Nephron progenitor cell (in vitro differentiated cells): ENCODE data around the gene AGAP1.
A peak's percentile ranks its signal among the peaks of the same experiment; 100 is the strongest.

Source experiments
- DNase-seq: peaks from one replicate; pipeline ENCODE4 v3.0.0; 2021
- H3K27ac Mint-ChIP-seq: 2 replicates; pipeline ENCODE4 v1.8.0; 2021; ENCODE audit warnings: mild to moderate bottlenecking, moderate library complexity, mixed read lengths
- H3K27me3 Mint-ChIP-seq: 2 replicates; pipeline ENCODE4 v1.8.0; 2021; ENCODE audit warnings: mild to moderate bottlenecking, low read depth, mixed read lengths; ENCODE audit not compliant: poor library complexity
- H3K36me3 Mint-ChIP-seq: 2 replicates; pipeline ENCODE4 v1.8.0; 2021; ENCODE audit warnings: low read depth, mixed read lengths
- H3K4me1 Mint-ChIP-seq: 2 replicates; pipeline ENCODE4 v1.8.0; 2021; ENCODE audit warnings: mixed read lengths
- H3K4me3 Mint-ChIP-seq: 2 replicates; pipeline ENCODE4 v1.8.0; 2021; ENCODE audit warnings: mild to moderate bottlenecking, moderate library complexity, mixed read lengths
- H3K9me3 Mint-ChIP-seq: 2 replicates; pipeline ENCODE4 v1.8.0; 2021; ENCODE audit warnings: mild to moderate bottlenecking, moderate library complexity, mixed read lengths
- TF ChIP-seq, protein P1 (sequence below): fragments of 200-600 bp; sonication (generic); IDR thresholded peaks from 2 replicates; pipeline ENCODE4 v1.5.0; 2021; ENCODE audit warnings: antibody characterized with exemption

AGAP1 gene

DNA sequence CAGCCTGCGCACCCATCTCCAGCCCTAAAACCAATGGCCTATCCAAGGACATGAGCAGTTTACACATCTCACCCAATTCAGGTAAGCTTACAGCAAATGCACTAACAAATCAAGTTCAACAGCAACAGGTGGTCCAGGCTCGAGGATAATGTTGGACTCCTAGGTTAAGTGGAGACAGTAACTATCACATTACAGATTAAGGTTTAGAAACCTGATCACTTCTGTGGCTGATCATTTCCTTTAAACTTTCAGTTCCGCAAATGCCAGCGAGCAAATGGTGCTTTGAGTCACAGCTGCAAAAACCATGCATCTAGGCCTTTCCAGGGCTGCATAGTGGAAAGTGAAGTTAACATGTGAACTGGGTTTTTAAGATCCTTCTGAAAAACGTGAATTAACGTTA lies 415.0 kb downstream of the AGAP1 start:
- Mint-ChIP-seq H3K36me3 (peaks cover 49% of the 10 kb centered on the region), H3K9me3 (no peaks in the 10 kb centered on the region), H3K27ac (peak overlapping the region; percentile 8), H3K4me3 (no peak overlapping the region), H3K27me3 (peaks cover 27% of the 10 kb centered on the region), H3K4me1 (peaks cover 67% of the 10 kb centered on the region)
- no peak for DNase-seq
- TF ChIP-seq, protein P1, sequence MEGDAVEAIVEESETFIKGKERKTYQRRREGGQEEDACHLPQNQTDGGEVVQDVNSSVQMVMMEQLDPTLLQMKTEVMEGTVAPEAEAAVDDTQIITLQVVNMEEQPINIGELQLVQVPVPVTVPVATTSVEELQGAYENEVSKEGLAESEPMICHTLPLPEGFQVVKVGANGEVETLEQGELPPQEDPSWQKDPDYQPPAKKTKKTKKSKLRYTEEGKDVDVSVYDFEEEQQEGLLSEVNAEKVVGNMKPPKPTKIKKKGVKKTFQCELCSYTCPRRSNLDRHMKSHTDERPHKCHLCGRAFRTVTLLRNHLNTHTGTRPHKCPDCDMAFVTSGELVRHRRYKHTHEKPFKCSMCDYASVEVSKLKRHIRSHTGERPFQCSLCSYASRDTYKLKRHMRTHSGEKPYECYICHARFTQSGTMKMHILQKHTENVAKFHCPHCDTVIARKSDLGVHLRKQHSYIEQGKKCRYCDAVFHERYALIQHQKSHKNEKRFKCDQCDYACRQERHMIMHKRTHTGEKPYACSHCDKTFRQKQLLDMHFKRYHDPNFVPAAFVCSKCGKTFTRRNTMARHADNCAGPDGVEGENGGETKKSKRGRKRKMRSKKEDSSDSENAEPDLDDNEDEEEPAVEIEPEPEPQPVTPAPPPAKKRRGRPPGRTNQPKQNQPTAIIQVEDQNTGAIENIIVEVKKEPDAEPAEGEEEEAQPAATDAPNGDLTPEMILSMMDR: no peak

DNA sequence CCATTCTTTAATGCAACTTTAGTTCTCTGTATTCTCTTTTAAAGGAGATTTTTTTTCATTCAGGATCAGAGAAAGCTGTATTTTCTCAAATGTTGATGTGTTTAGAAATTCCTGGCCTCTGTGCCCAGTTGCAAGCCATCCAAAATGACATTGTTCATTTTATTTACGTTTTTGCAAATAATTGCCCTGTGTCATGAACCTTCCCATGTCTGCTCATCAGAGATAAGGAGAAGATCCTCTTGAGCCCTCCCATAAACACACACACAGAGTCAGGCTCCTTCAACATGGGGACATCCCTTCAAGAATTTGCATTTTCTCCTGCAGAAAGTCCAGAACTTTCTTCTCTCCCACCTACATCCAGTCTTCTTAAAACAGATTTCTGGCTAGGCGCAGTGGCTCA lies 415.5 kb downstream of the AGAP1 start:
- H3K4me1 Mint-ChIP-seq: peaks cover 62% of the 10 kb centered on the region
- DNase-seq: no peak
- peaks cover 2% of the 10 kb centered on the region for H3K9me3 Mint-ChIP-seq
- H3K4me3 Mint-ChIP-seq: no peak overlapping the region
- H3K27me3 Mint-ChIP-seq: peaks cover 27% of the 10 kb centered on the region
- TF ChIP-seq, protein P1: no peak
- no peak overlapping the region for H3K27ac Mint-ChIP-seq
- peaks cover 55% of the 10 kb centered on the region for H3K36me3 Mint-ChIP-seq

DNA sequence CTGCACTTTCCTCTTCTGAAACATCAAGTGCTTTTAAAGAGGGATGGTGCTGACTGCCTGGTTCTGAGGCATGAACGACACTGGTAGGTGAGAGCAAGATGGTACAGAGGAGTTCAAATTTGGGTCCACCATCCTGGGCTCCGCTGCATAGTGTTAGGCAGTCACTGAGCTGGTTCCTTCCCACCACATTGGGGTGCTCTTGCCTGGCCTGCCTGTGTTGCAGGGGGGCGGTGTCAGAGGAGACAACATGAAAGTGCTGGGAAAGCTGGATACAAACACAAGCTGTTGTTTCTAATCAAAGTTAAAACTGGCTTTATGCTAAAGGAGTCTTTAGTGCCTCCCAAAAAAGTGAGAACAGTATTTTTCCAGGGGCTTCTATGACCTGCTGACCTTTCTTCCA lies 416.2 kb downstream of the AGAP1 start:
- peaks cover 55% of the 10 kb centered on the region for H3K4me1 Mint-ChIP-seq

DNA sequence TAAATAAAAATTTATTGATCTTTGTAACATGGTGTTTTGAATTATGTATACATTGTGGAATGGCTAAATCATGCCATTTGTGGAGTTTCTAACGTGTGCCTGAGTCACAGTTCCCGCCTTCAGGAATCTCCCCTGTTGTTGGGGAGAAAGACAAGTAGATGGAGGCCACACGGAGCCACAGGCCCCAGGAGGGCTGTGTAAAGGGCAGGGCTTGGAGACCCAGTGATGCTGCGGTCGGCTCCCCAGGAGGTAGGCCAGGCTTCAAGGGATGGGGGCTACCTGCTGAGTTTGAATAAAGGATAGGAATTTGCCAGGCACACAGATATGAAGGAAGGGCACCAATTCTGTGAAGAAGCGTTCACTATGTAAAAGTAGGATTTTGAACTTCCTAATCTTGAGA lies 417.3 kb downstream of the AGAP1 start:
- H3K36me3 Mint-ChIP-seq: peaks cover 68% of the 10 kb centered on the region
- TF ChIP-seq, protein P1: no peak
- no peak overlapping the region for H3K27ac Mint-ChIP-seq

More for the DNA sequence above, 416.2 kb downstream of the AGAP1 start:
- Mint-ChIP-seq H3K9me3 (peaks cover 9% of the 10 kb centered on the region), H3K27me3 (peaks cover 22% of the 10 kb centered on the region), H3K27ac (no peak overlapping the region), H3K36me3 (peaks cover 62% of the 10 kb centered on the region), H3K4me3 (no peak overlapping the region)
- no peak for DNase-seq
- TF ChIP-seq, protein P1: no peak

DNA sequence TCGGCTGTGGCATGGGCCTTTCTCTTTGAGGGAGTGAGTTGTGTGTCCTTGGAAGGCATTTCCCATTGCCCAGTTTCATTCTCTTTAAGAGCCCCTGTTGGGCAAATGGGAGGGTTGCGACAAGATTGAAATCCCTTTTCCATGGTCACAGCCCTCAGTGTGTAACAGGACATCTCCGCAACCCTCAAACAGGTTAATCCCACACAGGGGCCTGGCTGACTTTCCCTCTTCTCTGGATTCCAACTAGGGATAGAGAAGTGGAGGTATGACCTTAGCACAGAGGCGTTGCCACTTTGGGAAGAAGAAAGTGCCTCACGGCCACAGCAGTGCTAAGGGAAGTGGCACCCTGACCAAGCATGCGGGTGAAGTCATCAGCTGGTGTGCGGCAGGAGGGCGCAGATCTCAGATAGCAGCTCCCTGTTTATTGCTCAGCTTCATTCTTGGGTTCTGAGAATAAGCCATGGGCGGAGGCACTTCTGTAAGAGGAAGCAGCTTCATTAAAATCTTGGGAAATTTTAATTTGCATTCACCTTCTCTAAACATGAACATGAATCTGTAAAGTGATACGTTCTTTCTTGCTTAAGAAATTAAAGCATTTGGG lies 417.9 kb downstream of the AGAP1 start:
- H3K4me3 Mint-ChIP-seq: no peak overlapping the region
- H3K9me3 Mint-ChIP-seq: peaks cover 25% of the 10 kb centered on the region

More for the DNA sequence above, 417.3 kb downstream of the AGAP1 start:
- no peak for DNase-seq
- Mint-ChIP-seq H3K9me3 (peaks cover 19% of the 10 kb centered on the region), H3K4me3 (no peak overlapping the region), H3K27me3 (peaks cover 12% of the 10 kb centered on the region), H3K4me1 (peaks cover 44% of the 10 kb centered on the region)

More for the DNA sequence above, 417.9 kb downstream of the AGAP1 start:
- Mint-ChIP-seq H3K4me1 (peaks cover 38% of the 10 kb centered on the region), H3K27me3 (peaks cover 6% of the 10 kb centered on the region), H3K27ac (no peak overlapping the region), H3K36me3 (peaks cover 68% of the 10 kb centered on the region)
- TF ChIP-seq, protein P1: no peak
- DNase-seq: no peak
